Ishikawa (cell line): ENCODE data around the gene RPSA.

Experiments
- EP300 ChIP-seq: IDR thresholded peaks from 2 replicates; pipeline ENCODE4 v1.6.1; 2012; ENCODE audit warnings: borderline replicate concordance
- NFIC ChIP-seq: IDR thresholded peaks from 2 replicates; pipeline ENCODE4 v1.6.1; 2012

- TF ChIP-seq EP300 (no peak), NFIC (no peak)
These were observed 20.9 kb upstream of the RPSA start for GRCh38 chr3:39385456-39386090.
